HG02943 (cell line): ENCODE data around the gene TMOD1.
"Not testable (repeated sequence)": the region's sequence is repeated elsewhere in the genome, so short reads cannot be mapped to it uniquely, and the experiment has no call there.

Experiments
- ATAC-seq: cut with Tn5 transposase; IDR thresholded peaks from one replicate; pipeline ENCODE4 v1.9.1; 2021; ENCODE audit warnings: mild to moderate bottlenecking, low read depth, moderate library complexity; ENCODE audit not compliant: unreplicated experiment

Gene TMOD1

DNA sequence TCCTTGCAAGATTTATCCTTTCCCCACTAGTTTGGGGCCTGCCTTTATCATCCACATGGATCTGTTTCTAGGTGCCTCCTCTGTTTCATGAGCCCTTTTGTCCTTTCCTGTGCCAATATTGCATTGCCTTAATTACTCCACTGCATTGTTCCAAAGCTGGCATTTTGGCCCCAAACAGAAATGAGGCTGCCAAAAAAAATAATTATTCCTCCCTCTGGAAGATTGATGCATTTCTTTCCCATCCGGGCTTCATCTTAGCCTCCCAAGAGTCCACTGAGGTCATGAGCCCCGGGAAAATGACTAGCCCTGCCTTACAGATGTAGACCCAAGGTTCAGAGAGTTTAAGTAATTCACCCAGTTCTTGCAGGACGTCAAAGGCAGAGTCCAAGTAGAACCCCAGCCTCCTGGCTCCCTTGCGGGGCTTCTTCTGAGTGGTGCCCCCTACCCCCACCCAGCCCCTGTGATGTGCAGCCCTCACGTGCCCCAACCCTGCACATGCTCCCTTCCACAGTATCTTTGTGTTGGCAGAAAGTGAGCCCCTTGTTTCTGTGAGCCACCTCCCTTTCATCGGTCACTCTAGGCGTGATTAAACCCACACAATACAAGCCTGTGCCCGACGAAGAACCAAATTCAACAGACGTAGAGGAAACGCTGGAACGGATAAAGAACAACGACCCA is 62.1 kb downstream of the TMOD1 start:
- no peak for ATAC-seq

DNA sequence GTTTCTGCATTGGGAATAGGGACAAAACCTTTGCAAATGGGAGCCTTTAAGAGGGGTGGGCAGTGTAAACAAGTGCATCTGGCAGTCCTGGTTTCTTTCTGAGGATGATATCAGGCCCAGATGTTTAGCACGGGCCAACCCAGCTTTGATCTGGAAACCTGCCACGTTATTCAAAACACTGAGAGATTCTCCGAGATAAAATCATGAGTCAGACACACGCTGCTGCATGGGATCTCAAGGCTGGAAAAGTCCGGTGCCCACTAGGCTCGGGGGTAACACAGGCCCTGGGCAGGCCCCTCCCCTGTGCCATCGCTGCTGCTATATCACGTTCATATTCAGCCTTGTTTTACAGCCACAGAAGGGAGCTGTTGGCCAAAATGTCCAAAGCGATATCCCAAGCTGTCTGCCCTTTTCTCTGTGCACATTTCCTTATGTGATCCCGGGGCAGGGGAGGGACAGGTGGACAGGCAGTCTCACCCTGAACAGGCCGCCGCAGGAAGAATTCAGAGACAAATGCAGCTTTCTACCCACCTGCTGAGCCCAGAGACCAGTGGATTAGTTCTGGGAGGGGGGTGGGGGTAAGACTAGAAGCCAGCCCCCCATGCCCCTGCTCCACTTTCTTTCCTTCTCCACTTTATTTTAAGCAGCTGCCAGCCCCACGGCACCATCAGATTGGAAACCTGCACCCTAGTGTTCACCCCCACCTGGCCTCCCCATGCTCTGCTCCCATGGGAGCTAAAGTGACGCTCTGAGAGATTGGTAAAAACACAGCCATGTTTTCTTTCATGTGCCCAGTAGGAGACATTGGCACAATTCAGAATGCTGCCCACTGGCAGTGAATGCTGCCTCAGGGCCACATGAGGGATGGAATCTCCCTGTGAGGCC is 63.1 kb downstream of the TMOD1 start:
- no peak for ATAC-seq

DNA sequence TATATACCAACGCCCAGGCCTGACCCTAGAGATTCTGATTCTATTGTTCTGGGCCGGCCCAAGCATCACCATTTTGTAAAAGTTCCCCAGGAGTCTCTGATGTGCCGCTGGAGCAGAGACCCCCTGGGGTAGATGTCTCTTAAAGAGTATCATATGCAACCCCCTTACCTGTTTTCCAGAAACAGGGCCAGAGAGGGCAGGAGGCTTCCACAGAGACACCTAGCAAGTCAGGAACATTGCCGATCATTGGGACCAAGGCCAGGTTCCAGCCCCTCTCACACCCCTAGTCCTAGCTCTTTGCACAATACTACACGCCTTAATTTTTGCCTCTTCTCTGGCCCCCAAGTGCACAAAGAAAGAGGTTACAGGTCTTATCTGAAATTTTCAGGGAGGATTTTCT is 63.8 kb downstream of the TMOD1 start:
- ATAC-seq: no peak

DNA sequence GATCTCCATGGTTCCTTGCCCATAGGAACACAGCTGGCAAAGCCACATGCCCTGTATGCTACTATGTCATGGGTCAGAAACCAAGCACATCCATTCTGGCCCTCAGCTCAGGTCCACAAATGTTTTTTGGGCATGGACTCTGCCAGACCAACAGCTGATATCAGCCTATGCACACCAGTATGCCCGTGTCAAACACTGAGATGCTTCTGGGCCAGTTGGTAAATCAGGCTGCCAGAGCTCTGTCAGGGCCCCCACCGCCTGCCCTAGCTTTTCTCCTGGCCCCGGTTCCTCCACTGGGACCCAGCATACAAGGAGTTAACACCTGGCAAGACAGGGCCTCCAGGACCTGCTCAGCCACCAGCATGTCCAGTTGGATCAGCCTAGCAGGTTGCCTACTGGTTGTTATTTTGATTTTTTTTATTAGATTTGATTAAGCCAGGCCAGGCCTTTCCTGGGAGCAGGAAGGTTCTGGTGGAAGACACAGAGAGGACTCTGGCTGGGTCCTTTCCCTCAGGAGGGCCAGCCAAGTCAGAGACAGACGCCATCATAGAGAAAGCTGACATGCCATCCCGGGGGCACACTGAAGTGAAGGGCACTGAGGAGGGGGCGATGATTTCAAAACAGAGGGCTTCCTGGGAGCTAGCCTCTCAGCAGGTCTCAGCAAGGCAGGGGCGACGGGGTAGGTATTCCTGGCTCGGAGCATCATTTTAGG is 65.9 kb downstream of the TMOD1 start:
- ATAC-seq: no peak

DNA sequence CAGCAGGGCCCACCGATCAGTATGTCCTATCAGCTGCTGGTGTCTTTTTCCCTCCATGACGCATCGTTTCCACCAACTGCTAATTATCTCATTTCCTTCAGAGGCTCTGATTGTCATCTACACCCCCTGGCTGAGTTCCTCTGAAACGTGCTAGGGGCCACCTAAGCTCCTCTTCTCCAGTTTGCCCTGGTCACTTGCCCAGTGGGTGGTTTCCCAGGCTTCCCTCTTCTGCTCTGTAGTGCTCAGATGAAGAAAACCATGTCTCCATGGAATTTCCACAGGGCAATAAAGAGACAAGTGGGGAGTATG is 66.4 kb downstream of the TMOD1 start:
- no peak for ATAC-seq

DNA sequence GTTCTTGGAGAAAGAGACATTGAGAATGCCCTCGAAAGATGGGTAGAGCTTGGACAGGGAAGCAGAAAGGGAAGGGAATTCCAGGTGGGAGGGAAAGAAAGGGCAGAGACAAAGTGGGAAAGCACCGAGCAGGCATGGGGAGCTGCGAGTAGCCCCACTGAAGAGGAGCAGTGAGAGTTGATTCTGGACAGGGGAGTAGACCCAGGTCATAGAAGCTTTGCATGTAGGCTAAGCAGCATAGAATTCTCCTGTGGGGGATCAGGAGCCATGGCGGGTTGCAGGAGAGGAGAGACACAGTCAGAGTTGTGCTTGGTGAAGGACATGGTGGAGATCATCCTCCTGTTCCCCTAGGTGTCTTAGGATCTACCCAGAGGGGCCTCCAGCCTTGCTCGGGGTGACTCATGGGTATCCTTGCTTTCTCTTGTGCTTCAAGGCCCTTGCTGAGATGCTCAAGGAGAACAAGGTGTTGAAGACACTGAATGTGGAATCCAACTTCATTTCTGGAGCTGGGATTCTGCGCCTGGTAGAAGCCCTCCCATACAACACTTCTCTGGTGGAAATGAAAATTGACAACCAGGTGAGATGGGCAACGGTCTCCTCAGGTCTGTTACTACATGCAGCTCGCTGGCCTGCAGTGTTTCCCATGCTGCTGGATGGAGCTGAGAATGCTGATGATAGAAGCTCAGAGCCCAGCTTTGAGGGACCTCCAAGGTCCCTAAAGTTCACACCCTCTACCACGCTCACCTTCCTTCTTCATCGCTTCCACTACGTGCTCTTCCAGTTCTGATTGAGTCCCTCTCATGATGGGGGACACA is 67.2 kb downstream of the TMOD1 start:
- no peak for ATAC-seq

DNA sequence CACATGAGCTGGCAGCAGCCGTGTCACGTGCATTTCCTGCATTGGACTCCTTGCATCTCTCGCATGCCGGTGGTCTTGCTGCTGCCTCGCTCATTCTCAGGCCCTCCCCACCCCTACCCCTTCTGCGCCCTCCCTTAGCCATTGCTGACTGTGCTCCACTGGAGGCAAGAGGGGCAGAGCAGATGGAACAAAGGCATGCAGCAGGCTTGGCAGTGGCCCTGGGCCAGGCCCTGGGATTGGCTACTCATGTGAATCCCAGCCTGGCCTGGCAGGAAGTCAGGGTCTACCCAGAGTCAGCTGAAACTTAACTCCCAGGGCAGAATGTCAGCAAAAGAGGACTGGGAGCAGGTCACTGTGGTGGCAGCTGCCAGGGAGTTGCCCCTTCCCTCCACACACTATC is 69.4 kb downstream of the TMOD1 start:
- no peak for ATAC-seq

DNA sequence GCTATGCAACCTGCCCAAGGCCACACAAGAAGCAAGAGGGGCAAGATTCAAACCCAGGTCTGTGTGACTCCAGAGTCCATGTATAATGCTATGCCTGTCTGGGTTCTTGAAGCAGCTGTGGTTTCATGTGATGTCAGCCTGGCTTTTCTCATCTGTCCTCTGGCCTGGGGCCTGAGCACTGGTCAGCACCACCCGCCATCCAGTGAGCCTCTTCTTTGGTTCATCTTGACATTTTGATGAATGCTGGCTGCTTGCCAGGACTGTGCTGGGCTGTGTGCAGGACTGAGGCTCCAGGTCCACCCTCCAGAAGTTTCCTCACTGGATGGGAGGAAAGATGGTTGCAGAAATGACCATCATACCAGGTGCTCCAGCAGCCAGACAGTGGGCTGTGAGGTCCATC is 70.2 kb downstream of the TMOD1 start:
- ATAC-seq: no peak

DNA sequence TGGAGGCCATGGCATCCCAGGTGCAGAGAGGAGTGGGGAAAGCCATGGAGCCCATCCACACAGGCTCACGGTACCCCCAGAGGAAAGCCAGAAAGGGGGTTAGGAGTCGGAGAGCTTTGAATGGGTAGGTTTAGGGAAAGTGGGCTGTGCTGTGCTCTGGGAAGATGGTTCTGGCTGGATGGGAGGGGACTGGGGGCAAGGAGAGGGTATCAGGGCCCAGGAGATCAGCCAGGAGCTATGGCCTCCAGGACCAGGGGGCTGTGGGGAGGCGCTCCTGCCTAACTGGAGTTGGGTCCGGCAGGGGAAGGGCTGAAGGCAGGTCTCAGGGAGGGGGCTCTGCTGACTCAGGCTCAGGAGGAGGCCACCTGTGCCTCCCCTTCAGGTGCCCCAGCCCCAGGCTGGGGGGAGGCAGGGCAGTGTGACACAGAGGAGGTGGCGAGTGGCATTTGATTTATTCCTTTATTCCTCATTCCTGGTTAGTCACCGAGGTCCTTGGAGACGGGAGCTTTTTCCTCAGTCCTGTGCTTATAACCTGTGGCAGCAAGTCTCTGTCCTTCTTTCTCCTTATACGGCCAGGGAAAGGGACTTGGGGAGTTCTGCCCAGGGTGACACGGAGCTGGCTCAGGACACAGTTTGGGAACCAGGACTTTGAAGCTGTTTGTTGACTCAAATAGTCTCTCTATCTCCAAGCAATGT is 70.9 kb downstream of the TMOD1 start:
- no peak for ATAC-seq

DNA sequence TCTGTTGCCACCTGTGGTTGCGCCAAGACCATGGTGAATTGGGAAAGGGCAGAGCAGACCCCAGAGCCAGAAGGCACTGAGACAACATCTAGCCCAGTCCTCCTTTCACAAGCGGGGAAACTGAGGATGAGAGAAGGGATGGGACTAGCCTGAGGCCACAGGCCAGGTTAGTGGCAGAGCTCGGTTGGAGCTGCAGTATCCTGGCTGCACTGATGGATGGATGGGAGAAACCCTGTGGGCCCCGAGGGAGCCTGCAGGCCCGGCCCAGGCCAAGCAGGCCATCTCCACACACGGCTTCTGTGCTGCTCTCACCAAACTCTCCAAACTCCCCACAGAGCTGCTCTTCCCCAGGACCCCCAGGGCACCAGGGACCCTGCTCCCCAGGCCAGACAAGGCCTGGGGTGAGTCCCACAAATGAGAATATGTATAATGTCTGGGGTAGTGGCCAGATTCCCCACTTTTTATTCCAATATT is 71.5 kb downstream of the TMOD1 start:
- no peak for ATAC-seq

DNA sequence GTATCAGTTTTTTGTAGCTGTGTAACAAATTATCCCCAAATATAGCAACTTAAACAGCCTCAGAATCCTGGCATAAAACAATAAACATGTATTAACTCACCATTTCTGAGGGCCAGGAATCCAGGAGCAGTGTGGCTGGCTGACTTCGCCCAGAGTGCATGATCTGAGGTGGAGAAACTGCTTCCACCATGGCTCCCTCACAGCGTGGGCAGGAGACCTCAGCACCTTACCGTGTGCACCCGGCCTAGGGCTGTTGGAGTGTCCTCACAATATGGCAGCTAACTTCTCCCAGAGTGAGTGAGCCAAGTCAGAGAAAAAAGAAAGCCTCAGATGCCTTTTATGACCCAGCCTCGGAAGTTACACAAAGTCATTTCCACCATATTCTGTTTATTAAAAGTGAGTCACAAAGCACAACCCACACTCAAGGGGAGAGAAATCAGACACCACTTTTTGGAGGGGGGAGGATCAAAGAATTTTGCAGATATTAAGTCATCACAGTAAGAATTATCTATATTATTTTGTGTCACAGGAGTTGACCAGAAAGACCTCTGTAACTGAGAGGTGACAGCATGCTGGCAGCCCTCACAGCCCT is 72.1 kb downstream of the TMOD1 start:
- ATAC-seq: no peak

DNA sequence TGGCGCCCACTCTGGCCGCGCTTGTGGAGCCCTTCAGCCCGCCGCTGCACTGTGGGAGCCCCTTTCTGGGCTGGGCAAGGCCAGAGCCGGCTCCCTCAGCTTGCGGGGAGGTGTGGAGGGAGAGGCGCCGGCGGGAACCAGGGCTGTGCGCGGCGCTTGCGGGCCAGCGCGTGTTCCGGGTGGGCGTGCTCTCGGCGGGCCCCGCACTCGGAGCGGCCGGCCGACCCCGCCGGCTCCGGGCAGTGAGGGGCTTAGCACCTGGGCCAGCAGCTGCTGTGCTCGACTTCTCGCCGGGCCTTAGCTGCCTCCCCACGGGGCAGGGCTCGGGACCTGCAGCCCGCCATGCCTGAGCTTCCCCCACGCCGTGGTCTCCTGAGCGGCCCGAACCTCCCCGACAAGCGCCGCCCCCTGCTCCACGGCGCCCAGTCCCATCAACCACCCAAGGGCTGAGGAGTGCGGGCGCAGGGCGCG is 72.7 kb downstream of the TMOD1 start:
- ATAC-seq: not testable (repeated sequence)

DNA sequence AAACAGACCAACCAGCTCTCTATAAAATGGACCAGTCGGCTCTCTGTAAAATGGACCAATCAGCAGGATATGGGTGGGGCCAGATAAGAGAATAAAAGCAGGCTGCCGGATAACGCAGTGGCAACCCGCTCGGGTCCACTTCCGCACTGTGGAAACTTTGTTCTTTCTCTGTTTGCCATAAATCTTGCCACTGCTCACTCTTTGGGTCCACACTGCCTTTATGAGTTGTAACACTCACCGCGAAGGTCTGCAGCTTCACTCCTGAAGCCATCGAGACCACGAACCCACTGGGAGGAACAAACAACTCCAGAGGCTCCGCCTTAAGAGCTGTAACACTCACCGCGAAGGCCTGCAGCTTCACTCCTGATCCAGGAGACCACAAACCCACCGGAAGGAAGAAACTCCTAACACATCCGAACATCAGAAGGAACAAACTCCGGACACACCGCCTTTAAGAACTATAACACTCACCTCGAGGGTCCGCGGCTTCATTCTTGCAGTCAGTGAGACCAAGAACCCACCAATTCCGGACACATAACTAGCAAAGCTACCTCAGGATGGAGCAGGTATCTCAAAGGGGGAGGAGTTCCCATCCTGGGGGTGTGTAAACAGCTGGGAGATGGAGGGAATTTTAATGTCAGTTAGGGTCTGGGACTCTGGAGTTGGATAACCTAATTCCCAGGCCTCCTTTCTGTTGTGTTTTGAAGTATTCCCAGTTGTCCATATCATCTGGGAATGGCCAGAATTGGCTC is 73.6 kb downstream of the TMOD1 start:
- not testable (repeated sequence) for ATAC-seq

DNA sequence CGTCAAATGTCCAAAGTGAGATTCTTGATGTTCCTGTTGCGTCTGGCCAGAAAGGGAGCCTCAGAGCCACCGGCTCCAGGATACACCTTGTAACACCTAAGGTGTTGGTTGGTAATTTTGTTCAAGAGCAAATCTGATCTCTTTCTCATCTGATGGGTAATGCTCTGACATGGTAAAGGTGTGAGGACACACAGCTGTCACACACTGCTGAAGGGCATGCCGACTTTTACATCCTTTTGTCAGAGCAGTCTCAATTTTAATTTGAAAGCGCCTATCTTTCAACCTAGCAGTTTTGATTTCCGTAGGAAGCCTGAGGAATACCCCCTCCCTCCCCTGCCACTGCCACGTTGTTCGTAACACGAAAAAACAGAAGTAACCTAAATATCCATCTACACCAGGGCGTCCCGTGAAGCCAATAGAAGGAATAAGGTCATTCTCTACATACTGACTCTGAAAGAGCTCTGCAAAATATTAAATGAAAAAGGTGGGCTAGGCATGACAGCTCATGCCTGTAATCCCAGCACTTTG is 74.3 kb downstream of the TMOD1 start:
- ATAC-seq: no peak

DNA sequence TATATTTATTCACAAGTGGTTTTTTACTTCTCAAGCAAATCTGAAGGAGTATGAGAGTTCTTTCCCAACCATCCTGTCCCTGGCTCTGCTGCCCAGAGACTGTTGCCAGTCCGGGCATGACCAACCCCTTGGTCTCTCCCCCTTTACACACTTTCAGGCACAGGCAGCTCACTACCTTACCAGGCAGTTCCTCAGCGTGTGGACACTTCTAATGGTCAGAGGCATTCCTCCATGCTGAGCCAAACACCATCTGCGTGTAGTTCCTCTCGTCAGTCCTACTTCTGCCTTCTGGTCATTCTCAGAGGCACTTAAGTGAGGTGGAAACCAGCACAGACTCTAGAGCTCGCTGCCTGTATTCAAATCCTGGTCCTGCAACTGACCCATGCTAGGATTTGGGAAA is 75.6 kb downstream of the TMOD1 start:
- ATAC-seq: no peak

DNA sequence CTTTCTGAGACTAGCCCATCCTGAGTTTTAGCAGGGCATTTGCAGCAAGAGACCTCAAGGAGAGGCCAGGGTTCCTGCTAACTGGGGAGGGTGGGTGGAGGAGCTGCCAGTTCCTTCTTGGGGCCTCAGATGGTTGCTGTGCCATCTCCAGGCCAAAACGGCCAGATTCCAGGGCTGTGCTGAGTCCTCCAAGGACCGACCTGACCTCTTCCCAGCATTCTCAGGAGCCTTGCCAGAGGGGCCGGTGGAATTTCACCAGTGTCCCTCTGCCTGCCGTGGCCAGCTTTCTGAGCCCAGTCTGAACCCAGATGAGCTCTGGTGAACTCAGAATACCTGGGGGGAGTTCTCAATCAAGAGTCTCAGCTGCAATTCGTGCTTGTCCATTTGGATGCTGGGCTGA is 77.4 kb downstream of the TMOD1 start:
- no peak for ATAC-seq

DNA sequence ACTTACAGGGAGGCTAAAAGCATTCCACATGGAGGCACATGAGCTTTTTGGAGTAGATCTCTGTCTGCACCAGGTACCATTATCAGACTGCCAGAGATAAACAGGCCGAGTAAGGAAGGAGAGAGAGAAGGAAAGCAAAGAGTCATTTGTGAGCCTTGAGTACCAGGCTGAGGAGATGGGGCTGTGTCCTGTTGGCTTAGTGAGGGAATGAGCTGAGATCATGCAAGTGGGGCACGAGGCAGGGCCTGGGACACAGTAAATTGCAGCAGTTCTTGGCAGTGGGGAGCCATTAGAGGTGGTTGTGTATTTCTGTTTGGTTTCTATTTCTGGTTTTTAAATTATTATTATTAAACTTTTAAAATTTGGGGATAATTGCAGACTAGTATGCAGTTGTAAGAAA is 78.4 kb downstream of the TMOD1 start:
- ATAC-seq: no peak

DNA sequence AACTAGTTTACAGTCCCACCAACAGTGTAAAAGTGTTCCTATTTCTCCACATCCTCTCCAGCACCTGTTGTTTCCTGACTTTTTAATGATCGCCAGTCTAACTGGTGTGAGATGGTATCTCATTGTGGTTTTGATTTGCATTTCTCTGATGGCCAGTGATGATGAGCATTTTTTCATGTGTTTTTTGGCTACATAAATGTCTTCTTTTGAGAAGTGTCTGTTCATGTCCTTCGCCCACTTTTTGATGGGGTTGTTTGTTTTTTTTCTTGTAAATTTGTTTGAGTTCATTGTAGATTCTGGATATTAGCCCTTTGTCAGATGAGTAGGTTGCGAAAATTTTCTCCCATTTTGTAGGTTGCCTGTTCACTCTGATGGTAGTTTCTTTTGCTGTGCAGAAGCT is 80.1 kb downstream of the TMOD1 start:
- not testable (repeated sequence) for ATAC-seq

DNA sequence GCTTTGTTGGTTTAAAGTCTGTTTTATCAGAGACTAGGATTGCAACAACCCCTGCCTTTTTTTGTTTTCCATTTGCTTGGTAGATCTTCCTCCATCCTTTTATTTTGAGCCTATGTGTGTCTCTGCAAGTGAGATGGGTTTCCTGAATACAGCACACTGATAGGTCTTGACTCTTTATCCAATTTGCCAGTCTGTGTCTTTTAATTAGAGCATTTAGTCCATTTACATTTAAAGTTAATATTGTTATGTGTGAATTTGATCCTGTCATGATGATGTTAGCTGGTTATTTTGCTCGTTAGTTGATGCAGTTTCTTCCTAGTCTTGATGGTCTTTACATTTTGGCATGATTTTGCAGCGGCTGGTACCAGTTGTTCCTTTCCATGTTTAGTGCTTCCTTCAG is 83.3 kb downstream of the TMOD1 start:
- not testable (repeated sequence) for ATAC-seq
